HepG2 (cell line): ENCODE data around the gene MRM1. TPM values are rescaled to one million over a fixed set of nuclear protein-coding genes. Genes with fewer than 3 reads are reported as not detected.

Experiments
- ATAC-seq: fragments of 200-7000 bp; cut with Tn5 transposase; 3 replicates; pipeline ENCODE4 v1.9.1; 2020; ENCODE audit warnings: mild to moderate bottlenecking, moderate library complexity
- BruUV-seq: library from RNA; stranded (reverse); fragments of 400-500 nt; replicated peaks from 2 replicates; lab custom pipeline; 2021; lab: Mats Ljungman, UMichigan
- CTCF ChIA-PET: fragments of 300-600 bp; formaldehyde crosslinking; extraction: SDS; loops from one replicate; lab custom pipeline; 2021; ENCODE audit warnings: low total read pairs, inconsistent platforms, low intra/inter-chr PET ratio; lab: Yijun Ruan, JAX
- POLR2A ChIA-PET: fragments of 350-600 bp; sonication (Branson Sonifier 250); formaldehyde crosslinking; loops from one replicate; lab custom pipeline; 2020; ENCODE audit warnings: antibody characterized with exemption, inconsistent platforms; lab: Yijun Ruan, JAX
- DNase-seq: peaks from one replicate; pipeline ENCODE4 v3.0.0-alpha.2; 2015; ENCODE audit warnings: low spot score
- FAIRE-seq: peaks from 3 replicates; lab custom pipeline; 2011; peaks lifted over from hg19 to GRCh38; lab: Jason Lieb, UNC
- H2AFZ ChIP-seq: one replicate; pipeline ENCODE4 v1.6.1; 2011; ENCODE audit warnings: low read length, inconsistent platforms
- H3K27ac ChIP-seq: fragments of 300-600 bp; 3 replicates; pipeline ENCODE4 v1.8.0; 2011; ENCODE audit warnings: mixed run types, mild to moderate bottlenecking, mixed read lengths, low read length, inconsistent platforms; ENCODE audit not compliant: insufficient read depth; ENCODE audit errors: extremely low read length
- H3K27me3 ChIP-seq, 2 experiments: fragments of 200-600 bp in 1 of 2; 2 replicates in 1 of 2; 3 replicates in 1 of 2; pipeline versions ENCODE4 v1.6.0 to v1.8.0; 2011; ENCODE audit warnings: low read length in 2 of 2, mild to moderate bottlenecking in 2 of 2, moderate library complexity in 2 of 2, inconsistent platforms in 1 of 2; ENCODE audit not compliant: insufficient read depth in 2 of 2, control insufficient read depth in 1 of 2
- H3K36me3 ChIP-seq, 2 experiments: fragments of 200-600 bp in 1 of 2; replicated peaks in 1 of 2; 2 replicates in 1 of 2; 3 replicates in 1 of 2; pipeline versions ENCODE4 v1.5.1 to v1.8.0; 2011; ENCODE audit warnings: low read length in 2 of 2, inconsistent platforms in 1 of 2; ENCODE audit not compliant: insufficient read depth in 2 of 2, control insufficient read depth in 1 of 2
- H3K4me1 ChIP-seq: 2 replicates; pipeline ENCODE4 v1.5.1; 2012; ENCODE audit warnings: low read length, inconsistent platforms; ENCODE audit not compliant: insufficient read depth
- H3K4me2 ChIP-seq: 2 replicates; pipeline ENCODE4 v1.6.0; 2011; ENCODE audit warnings: low read depth, low read length, inconsistent platforms
- H3K4me3 ChIP-seq, 3 experiments: fragments of 200-600 bp in 1 of 3; sonication (generic), shearing (Covaris generic) in 1 of 3; replicated peaks in 1 of 3; 2 replicates each; pipeline ENCODE4 v1.5.1; 2011 to 2016; ENCODE audit warnings: low read length in 3 of 3, inconsistent platforms in 2 of 3, low read depth in 2 of 3, mild to moderate bottlenecking in 2 of 3, control low read depth in 1 of 3, mixed read lengths in 1 of 3; ENCODE audit not compliant: insufficient read depth in 1 of 3
- H3K79me2 ChIP-seq: one replicate; pipeline ENCODE4 v1.6.1; 2011; ENCODE audit warnings: low read length, inconsistent platforms; ENCODE audit not compliant: insufficient read depth
- H3K9ac ChIP-seq: 2 replicates; pipeline ENCODE4 v1.6.0; 2011; ENCODE audit warnings: mild to moderate bottlenecking, low read depth, low read length, inconsistent platforms; ENCODE audit not compliant: insufficient read depth
- H3K9me3 ChIP-seq: 2 replicates; pipeline ENCODE4 v1.5.1; 2012; ENCODE audit warnings: mild to moderate bottlenecking, low read length
- H4K20me1 ChIP-seq: 2 replicates; pipeline ENCODE4 v1.6.0; 2011; ENCODE audit warnings: inconsistent platforms, mild to moderate bottlenecking, low read length, moderate library complexity; ENCODE audit not compliant: insufficient read depth
- AGO2 ChIP-seq: fragments of 200-400 bp; formaldehyde crosslinking; optimal IDR thresholded peaks from 2 replicates; pipeline ENCODE3; 2017; ENCODE audit warnings: mild to moderate bottlenecking, low read depth, low read length, moderate library complexity
- ATF7-NPFF ChIP-seq: sonication (generic); formaldehyde crosslinking; IDR thresholded peaks from 2 replicates; pipeline ENCODE4 v1.8.1; 2023; ENCODE audit warnings: mild to moderate bottlenecking, low read depth, missing genetic modification reagents, moderate library complexity
- MTA1 ChIP-seq: sonication (generic); formaldehyde crosslinking; IDR thresholded peaks from 2 replicates; pipeline ENCODE4 v1.4.0; 2020; ENCODE audit warnings: missing genetic modification reagents, mild to moderate bottlenecking, borderline replicate concordance
- POLR2G ChIP-seq: fragments of 200-400 bp; formaldehyde crosslinking; IDR thresholded peaks from 2 replicates; pipeline ENCODE4 v1.6.1; 2018; ENCODE audit warnings: mild to moderate bottlenecking, low read depth, low read length, moderate library complexity
- YY1 ChIP-seq: IDR thresholded peaks from 2 replicates; pipeline ENCODE4 v1.6.1; 2011; ENCODE audit warnings: low read length, low read depth, moderate library complexity, mild to moderate bottlenecking; ENCODE audit not compliant: insufficient read depth, insufficient replicate concordance
- WGBS: methylation state at CpG from one replicate; pipeline ENCODE4 v1.1.6; 2017; ENCODE audit warnings: low lambda C conversion rate; 5-methylcytosine and 5-hydroxymethylcytosine counted together
- in situ Hi-C: cut with HindIII; loops from 2 replicates; pipeline ENCODE4 v1.10.0; 2017; ENCODE audit warnings: low pct_unique_long_range_greater_than_20kb; ENCODE audit not compliant: extremely low pct_ligation_motif_present
- intact Hi-C: fragments of 100-400 bp; cut with micrococcal nuclease; formaldehyde crosslinking; loops from one replicate; pipeline ENCODE4 v1.10.0; 2022; ENCODE audit not compliant: unreplicated experiment
- polyA plus RNA-seq, 8 experiments: library from polyadenylated mRNA; depleted of rRNA in 3 of 8; stranded (reverse) in 7 of 8; unstranded in 1 of 8; fragments of >200 nt; fragmentation: Illumina TruSeq in 4 of 8; extraction: Trizol in 4 of 8; gene quantifications; 2 replicates each; pipeline versions ENCODE4 v1.2.1 to v1.2.3, GENCODE V29; 2011 to 2016; ENCODE audit warnings: low read depth in 4 of 8, missing spikeins in 1 of 8, mixed read lengths in 1 of 8; ENCODE audit not compliant: insufficient read depth in 1 of 8
- total RNA-seq, 5 experiments: library from RNA; depleted of rRNA; stranded (reverse); fragments of >200 nt; fragmentation: Illumina TruSeq; extraction: Trizol; gene quantifications; 2 replicates each; pipeline ENCODE4 v1.2.3, GENCODE V29; 2016; ENCODE audit warnings: low read depth in 1 of 5
- TF ChIP-seq, protein P1 (sequence below): sonication (generic); formaldehyde crosslinking; IDR thresholded peaks from 2 replicates; pipeline ENCODE4 v1.5.0; 2020; ENCODE audit warnings: mild to moderate bottlenecking, missing genetic modification reagents, moderate library complexity
- TF ChIP-seq, protein P2 (sequence below): sonication (generic); formaldehyde crosslinking; IDR thresholded peaks from 2 replicates; pipeline ENCODE4 v1.4.0; 2020; ENCODE audit warnings: missing genetic modification reagents

Gene MRM1
- total and polyA plus RNA-seq, 2 of the 13 experiments (the other 11 are each of a cell fraction or from before 2014, with no cell fraction given): 4.1 to 11.3 TPM

DNA sequence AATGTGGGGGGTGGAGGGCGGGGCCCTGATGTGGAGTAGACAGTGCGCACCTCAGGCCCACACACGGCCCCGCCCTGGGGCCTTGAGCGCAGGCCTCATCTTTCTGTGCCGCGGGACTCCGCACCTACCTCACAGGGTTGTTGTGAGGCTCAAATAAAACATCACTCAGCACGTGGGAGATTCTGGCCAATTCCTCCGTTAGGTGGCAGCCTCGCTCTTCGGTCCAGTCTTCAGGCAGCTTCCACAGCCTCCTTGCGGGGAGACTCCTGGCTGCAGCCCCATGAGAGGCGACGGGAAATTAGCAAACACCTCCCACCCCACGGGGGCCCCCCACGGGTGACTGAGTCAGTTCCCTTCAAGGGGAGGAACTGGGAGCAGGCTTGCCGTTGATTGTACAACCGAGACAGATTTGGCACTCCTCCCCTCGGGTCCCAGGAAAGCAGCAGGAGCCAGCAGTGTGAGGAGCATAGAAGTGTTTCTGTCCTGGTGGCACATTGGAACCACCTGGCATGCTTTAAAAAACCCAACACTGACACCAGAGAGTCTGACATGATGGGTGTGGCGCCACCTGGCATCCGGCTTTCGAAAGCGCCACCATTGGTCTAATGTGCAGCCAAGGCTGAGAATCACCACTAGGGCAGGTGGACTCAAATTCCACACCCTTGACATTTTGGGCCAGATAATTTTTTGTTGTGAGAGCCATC is 7.6 kb downstream of the MRM1 start:
- Histone ChIP-seq H2AFZ (no peak overlapping the region), H4K20me1 (peaks cover 2% of the 10 kb centered on the region; the same call in 1 of the 2 replicates), H3K4me3 (no peak overlapping the region), H3K36me3 (0 out of 5 replicates have a peak, but pooled peaks cover 0 to 3% of the 10 kb centered on the region in 2 experiments), H3K27me3 (no peaks in the 10 kb centered on the region), H3K9ac (no peak overlapping the region), H3K4me2 (no peak overlapping the region), H3K4me1 (peaks cover 11% of the 10 kb centered on the region), H3K27ac (no peak overlapping the region), H3K9me3 (no peaks in the 10 kb centered on the region), H3K79me2 (peaks cover 3% of the 10 kb centered on the region)
- DNase-seq: no peak
- FAIRE-seq: no peak
- WGBS: 96% methylated on average over 10 of the region's 24 CpGs
- intact Hi-C loops: no loop called here
- POLR2A ChIA-PET: no interaction called here
- TF ChIP-seq AGO2 (peak; percentile 27), YY1 (peak; percentile 16), MTA1 (CRISPR knock-in tag) (no peak), ATF7-NPFF (no peak), POLR2G (0 out of 2 replicates have a peak, but pooled peaks have one; percentile 9)
- TF ChIP-seq, protein P1, sequence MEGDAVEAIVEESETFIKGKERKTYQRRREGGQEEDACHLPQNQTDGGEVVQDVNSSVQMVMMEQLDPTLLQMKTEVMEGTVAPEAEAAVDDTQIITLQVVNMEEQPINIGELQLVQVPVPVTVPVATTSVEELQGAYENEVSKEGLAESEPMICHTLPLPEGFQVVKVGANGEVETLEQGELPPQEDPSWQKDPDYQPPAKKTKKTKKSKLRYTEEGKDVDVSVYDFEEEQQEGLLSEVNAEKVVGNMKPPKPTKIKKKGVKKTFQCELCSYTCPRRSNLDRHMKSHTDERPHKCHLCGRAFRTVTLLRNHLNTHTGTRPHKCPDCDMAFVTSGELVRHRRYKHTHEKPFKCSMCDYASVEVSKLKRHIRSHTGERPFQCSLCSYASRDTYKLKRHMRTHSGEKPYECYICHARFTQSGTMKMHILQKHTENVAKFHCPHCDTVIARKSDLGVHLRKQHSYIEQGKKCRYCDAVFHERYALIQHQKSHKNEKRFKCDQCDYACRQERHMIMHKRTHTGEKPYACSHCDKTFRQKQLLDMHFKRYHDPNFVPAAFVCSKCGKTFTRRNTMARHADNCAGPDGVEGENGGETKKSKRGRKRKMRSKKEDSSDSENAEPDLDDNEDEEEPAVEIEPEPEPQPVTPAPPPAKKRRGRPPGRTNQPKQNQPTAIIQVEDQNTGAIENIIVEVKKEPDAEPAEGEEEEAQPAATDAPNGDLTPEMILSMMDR: peak; percentile 27
- TF ChIP-seq, protein P2, sequence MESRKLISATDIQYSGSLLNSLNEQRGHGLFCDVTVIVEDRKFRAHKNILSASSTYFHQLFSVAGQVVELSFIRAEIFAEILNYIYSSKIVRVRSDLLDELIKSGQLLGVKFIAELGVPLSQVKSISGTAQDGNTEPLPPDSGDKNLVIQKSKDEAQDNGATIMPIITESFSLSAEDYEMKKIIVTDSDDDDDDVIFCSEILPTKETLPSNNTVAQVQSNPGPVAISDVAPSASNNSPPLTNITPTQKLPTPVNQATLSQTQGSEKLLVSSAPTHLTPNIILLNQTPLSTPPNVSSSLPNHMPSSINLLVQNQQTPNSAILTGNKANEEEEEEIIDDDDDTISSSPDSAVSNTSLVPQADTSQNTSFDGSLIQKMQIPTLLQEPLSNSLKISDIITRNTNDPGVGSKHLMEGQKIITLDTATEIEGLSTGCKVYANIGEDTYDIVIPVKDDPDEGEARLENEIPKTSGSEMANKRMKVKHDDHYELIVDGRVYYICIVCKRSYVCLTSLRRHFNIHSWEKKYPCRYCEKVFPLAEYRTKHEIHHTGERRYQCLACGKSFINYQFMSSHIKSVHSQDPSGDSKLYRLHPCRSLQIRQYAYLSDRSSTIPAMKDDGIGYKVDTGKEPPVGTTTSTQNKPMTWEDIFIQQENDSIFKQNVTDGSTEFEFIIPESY (CRISPR knock-in tag): peak; percentile 94
- in situ Hi-C loops: loop anchor here (25.0 kb wide), 1 partner anchor 628 kb away; no protein-coding TSS in a partner anchor
- no TSS peak for BruUV-seq
- peak; percentile 54 for ATAC-seq
- CTCF ChIA-PET: no interaction called here
